Measurements from ENCODE around the gene SLC16A12. TPM values are rescaled to one million over a fixed set of nuclear protein-coding genes. Genes with fewer than 3 reads are reported as not detected.

The SLC16A12 gene
- total RNA-seq, 2 donors from 2014 or later, result 0.51 to 0.57 TPM

Other genes with a start within 250 kb of the SLC16A12 start
- 1 to 10 TPM; 3.6 to 6.1 TPM for gene IFIT2, start 233.5 kb downstream of the SLC16A12 start, total RNA-seq
- gene IFIT3, start 207.6 kb downstream of the SLC16A12 start, total RNA-seq, result 10 to 100 TPM; 10.5 to 17.0 TPM
- gene IFIT1B, start 157.5 kb downstream of the SLC16A12 start, total RNA-seq, result 1 to 10 TPM in 1 of 2 donors, under 1 TPM in 1; 0.14 to 1.1 TPM
- gene IFIT1, start 143.0 kb downstream of the SLC16A12 start, total RNA-seq, result 10 to 100 TPM in 1 of 2 donors, 1 to 10 TPM in 1; 9.8 to 13.8 TPM
- 10 to 100 TPM; 22.4 to 23.2 TPM for gene IFIT5, start 121.0 kb downstream of the SLC16A12 start, total RNA-seq
- gene PANK1, start 109.6 kb upstream of the SLC16A12 start, total RNA-seq, result 1 to 10 TPM; 1.5 to 2.5 TPM
- 1 to 10 TPM; 3.5 to 7.7 TPM for gene KIF20B, start 166.0 kb upstream of the SLC16A12 start, total RNA-seq